Measurements from ENCODE around the gene RTKN2. TPM values are rescaled to one million over a fixed set of nuclear protein-coding genes. Genes with fewer than 3 reads are reported as not detected.

RTKN2 gene
- total and polyA plus RNA-seq, 9 of the 15 experiments (the other 6 are each of a cell fraction or from before 2014, with no cell fraction given) = 0.03 to 0.11 (median 0.05) TPM; not detected in 2

DNA sequence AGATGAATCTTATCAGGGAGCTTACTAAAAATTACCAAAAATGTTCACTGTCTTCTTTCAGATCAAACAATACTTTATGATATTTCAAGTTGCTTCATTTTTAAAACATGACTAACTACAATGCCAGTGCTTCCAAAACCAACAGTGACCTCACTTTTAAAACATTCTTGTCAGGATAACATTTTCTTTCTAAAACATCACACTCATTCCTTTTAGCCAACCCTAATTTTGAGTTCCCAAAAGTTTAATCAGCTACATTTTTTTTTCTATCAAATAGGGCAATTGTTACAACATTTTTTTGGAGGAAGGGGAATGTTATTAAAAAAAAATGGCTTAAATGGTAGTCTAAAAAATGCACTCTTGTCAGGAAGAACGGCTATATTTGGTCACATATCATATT, 37.3 kb downstream of the RTKN2 start:
- no TSS peak for BruUV-seq (replicated peaks)
- H3K4me1 ChIP-seq (replicated peaks in 1 of 2; ENCODE audit: control insufficient read depth in 2 of 2, insufficient read depth in 2 of 2, low read length in 2 of 2) = no peaks in the 10 kb centered on the region
- no peak overlapping the region for H3K4me3 ChIP-seq
- no peaks in the 10 kb centered on the region for H4K20me1 ChIP-seq (replicated peaks; ENCODE audit: control insufficient read depth, insufficient read depth, low read length)
- H3K9me3 ChIP-seq (replicated peaks; ENCODE audit: control insufficient read depth, insufficient read depth, low read depth, low read length) = no peaks in the 10 kb centered on the region
- in situ Hi-C loops (cut with MboI) (loop anchor here (10.0 kb wide), 1 partner anchor 347 kb away; no protein-coding TSS in a partner anchor), intact Hi-C loops (cut with micrococcal nuclease) (no loop called here)
- no peak for TF ChIP-seq HMG20B (CRISPR knock-in tag; IDR thresholded peaks at IDR 0.05)
- TF ChIP-seq EHMT2 (IDR thresholded peaks at IDR 0.05) = no peak
- no peak for TF ChIP-seq TEAD4 (IDR thresholded peaks at IDR 0.05; ENCODE audit: low read length)
- TF ChIP-seq TEAD4 (CRISPR knock-in tag; IDR thresholded peaks at IDR 0.05; ENCODE audit: borderline replicate concordance) = no peak
- TF ChIP-seq, protein P1, sequence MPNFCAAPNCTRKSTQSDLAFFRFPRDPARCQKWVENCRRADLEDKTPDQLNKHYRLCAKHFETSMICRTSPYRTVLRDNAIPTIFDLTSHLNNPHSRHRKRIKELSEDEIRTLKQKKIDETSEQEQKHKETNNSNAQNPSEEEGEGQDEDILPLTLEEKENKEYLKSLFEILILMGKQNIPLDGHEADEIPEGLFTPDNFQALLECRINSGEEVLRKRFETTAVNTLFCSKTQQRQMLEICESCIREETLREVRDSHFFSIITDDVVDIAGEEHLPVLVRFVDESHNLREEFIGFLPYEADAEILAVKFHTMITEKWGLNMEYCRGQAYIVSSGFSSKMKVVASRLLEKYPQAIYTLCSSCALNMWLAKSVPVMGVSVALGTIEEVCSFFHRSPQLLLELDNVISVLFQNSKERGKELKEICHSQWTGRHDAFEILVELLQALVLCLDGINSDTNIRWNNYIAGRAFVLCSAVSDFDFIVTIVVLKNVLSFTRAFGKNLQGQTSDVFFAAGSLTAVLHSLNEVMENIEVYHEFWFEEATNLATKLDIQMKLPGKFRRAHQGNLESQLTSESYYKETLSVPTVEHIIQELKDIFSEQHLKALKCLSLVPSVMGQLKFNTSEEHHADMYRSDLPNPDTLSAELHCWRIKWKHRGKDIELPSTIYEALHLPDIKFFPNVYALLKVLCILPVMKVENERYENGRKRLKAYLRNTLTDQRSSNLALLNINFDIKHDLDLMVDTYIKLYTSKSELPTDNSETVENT (CRISPR knock-in tag; IDR thresholded peaks at IDR 0.05) = no peak
- no peak for TF ChIP-seq MAFG (tag; conservative IDR thresholded peaks at IDR 0.05)
- TF ChIP-seq, protein P2, sequence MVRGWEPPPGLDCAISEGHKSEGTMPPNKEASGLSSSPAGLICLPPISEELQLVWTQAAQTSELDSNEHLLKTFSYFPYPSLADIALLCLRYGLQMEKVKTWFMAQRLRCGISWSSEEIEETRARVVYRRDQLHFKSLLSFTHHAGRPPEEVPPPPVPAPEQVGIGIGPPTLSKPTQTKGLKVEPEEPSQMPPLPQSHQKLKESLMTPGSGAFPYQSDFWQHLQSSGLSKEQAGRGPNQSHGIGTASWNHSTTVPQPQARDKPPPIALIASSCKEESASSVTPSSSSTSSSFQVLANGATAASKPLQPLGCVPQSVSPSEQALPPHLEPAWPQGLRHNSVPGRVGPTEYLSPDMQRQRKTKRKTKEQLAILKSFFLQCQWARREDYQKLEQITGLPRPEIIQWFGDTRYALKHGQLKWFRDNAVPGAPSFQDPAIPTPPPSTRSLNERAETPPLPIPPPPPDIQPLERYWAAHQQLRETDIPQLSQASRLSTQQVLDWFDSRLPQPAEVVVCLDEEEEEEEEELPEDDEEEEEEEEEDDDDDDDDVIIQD (CRISPR knock-in tag; IDR thresholded peaks at IDR 0.05) = no peak
- no peak for TF ChIP-seq KLF10 (CRISPR knock-in tag; IDR thresholded peaks at IDR 0.05)
- TF ChIP-seq, protein P3, sequence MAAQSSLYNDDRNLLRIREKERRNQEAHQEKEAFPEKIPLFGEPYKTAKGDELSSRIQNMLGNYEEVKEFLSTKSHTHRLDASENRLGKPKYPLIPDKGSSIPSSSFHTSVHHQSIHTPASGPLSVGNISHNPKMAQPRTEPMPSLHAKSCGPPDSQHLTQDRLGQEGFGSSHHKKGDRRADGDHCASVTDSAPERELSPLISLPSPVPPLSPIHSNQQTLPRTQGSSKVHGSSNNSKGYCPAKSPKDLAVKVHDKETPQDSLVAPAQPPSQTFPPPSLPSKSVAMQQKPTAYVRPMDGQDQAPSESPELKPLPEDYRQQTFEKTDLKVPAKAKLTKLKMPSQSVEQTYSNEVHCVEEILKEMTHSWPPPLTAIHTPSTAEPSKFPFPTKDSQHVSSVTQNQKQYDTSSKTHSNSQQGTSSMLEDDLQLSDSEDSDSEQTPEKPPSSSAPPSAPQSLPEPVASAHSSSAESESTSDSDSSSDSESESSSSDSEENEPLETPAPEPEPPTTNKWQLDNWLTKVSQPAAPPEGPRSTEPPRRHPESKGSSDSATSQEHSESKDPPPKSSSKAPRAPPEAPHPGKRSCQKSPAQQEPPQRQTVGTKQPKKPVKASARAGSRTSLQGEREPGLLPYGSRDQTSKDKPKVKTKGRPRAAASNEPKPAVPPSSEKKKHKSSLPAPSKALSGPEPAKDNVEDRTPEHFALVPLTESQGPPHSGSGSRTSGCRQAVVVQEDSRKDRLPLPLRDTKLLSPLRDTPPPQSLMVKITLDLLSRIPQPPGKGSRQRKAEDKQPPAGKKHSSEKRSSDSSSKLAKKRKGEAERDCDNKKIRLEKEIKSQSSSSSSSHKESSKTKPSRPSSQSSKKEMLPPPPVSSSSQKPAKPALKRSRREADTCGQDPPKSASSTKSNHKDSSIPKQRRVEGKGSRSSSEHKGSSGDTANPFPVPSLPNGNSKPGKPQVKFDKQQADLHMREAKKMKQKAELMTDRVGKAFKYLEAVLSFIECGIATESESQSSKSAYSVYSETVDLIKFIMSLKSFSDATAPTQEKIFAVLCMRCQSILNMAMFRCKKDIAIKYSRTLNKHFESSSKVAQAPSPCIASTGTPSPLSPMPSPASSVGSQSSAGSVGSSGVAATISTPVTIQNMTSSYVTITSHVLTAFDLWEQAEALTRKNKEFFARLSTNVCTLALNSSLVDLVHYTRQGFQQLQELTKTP (IDR thresholded peaks at IDR 0.05; ENCODE audit: low read depth in 1 of 2, partially characterized antibody in 2 of 2) = no peak
- no peak for TF ChIP-seq MEF2A (IDR thresholded peaks at IDR 0.05; ENCODE audit: control insufficient read depth, low read depth, low read length)
- TF ChIP-seq, protein P4, sequence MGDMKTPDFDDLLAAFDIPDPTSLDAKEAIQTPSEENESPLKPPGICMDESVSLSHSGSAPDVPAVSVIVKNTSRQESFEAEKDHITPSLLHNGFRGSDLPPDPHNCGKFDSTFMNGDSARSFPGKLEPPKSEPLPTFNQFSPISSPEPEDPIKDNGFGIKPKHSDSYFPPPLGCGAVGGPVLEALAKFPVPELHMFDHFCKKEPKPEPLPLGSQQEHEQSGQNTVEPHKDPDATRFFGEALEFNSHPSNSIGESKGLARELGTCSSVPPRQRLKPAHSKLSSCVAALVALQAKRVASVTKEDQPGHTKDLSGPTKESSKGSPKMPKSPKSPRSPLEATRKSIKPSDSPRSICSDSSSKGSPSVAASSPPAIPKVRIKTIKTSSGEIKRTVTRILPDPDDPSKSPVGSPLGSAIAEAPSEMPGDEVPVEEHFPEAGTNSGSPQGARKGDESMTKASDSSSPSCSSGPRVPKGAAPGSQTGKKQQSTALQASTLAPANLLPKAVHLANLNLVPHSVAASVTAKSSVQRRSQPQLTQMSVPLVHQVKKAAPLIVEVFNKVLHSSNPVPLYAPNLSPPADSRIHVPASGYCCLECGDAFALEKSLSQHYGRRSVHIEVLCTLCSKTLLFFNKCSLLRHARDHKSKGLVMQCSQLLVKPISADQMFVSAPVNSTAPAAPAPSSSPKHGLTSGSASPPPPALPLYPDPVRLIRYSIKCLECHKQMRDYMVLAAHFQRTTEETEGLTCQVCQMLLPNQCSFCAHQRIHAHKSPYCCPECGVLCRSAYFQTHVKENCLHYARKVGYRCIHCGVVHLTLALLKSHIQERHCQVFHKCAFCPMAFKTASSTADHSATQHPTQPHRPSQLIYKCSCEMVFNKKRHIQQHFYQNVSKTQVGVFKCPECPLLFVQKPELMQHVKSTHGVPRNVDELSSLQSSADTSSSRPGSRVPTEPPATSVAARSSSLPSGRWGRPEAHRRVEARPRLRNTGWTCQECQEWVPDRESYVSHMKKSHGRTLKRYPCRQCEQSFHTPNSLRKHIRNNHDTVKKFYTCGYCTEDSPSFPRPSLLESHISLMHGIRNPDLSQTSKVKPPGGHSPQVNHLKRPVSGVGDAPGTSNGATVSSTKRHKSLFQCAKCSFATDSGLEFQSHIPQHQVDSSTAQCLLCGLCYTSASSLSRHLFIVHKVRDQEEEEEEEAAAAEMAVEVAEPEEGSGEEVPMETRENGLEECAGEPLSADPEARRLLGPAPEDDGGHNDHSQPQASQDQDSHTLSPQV (IDR thresholded peaks at IDR 0.05) = no peak
- ChIA-PET POLR2A (no interaction called here), CTCF (ENCODE audit: low intra/inter-chr PET ratio) (no interaction called here)
- no peaks in the 10 kb centered on the region for H3K36me3 ChIP-seq (ENCODE audit: control insufficient read depth, insufficient read depth, low read length)
- no peak overlapping the region for H3K4me2 ChIP-seq (ENCODE audit: insufficient read depth, low read length)
- WGBS (ENCODE audit: insufficient coverage, low coverage, missing lambda C conversion rate) = 0% methylated on average over 1 of the region's 1 CpG
- FAIRE-seq (no peak), DNase-seq (ENCODE audit: extremely low read depth in 1 of 4, low spot score in 3 of 4) (no peak), ATAC-seq (no peak)
- H3K9me1 ChIP-seq (ENCODE audit: control insufficient read depth, insufficient read depth, low read length) = no peaks in the 10 kb centered on the region
- no peak overlapping the region for H3K9ac ChIP-seq (ENCODE audit: insufficient read depth in 1 of 2, low read depth in 2 of 2, low read length in 2 of 2)
- no peak overlapping the region for H2AFZ ChIP-seq (ENCODE audit: low read depth, low read length)
- H3K27ac ChIP-seq (ENCODE audit: extremely low read depth, low read depth, low read length) = no peak overlapping the region
- H3K79me2 ChIP-seq (ENCODE audit: control insufficient read depth, insufficient read depth, low read length) = no peaks in the 10 kb centered on the region
- H3K27me3 ChIP-seq (ENCODE audit: control insufficient read depth in 2 of 2, insufficient read depth in 2 of 2, low read length in 2 of 2) = no peaks in the 10 kb centered on the region

Data from K562 (cell line).